CD8-positive, alpha-beta memory T cell (primary cell): ENCODE measurements around the gene KIFC3. TPM values are rescaled to one million over a fixed set of nuclear protein-coding genes. Genes with fewer than 3 reads are reported as not detected.
A peak's percentile ranks its signal among the peaks of the same experiment; 100 is the strongest.

Experiments
- CTCF ChIA-PET: fragments of 350-600 bp; sonication (Branson Sonifier 250); formaldehyde crosslinking; loops from one replicate; lab custom pipeline; 2021; ENCODE audit warnings: antibody characterized with exemption; lab: Charles Lee
- POLR2A ChIA-PET: fragments of 350-600 bp; sonication (Branson Sonifier 250); formaldehyde crosslinking; loops from one replicate; lab custom pipeline; 2021; ENCODE audit warnings: antibody characterized with exemption; lab: Charles Lee
- DNase-seq, 5 donors: peaks; one replicate each; pipeline versions ENCODE4 v3.0.0 to v3.0.0-alpha.2; 2020 to 2022; ENCODE audit warnings: mixed read lengths in 1 of 5
- H3K27ac ChIP-seq: one replicate; pipeline ENCODE4 v1.7.0; 2013; ENCODE audit warnings: low read depth, mild to moderate bottlenecking, low read length, moderate library complexity
- H3K27me3 ChIP-seq: 2 replicates; pipeline ENCODE4 v1.7.0; 2013; ENCODE audit warnings: low read length, mild to moderate bottlenecking; ENCODE audit not compliant: insufficient read depth, poor library complexity, severe bottlenecking
- H3K36me3 ChIP-seq: 2 replicates; pipeline ENCODE4 v1.7.0; 2013; ENCODE audit warnings: mild to moderate bottlenecking, low read length, moderate library complexity; ENCODE audit not compliant: insufficient read depth
- H3K4me1 ChIP-seq: 2 replicates; pipeline ENCODE4 v1.7.0; 2013; ENCODE audit warnings: mild to moderate bottlenecking, low read length, moderate library complexity; ENCODE audit not compliant: insufficient read depth
- H3K4me3 ChIP-seq: 2 replicates; pipeline ENCODE4 v1.7.0; 2013; ENCODE audit warnings: mild to moderate bottlenecking, low read length
- H3K9me3 ChIP-seq: 2 replicates; pipeline ENCODE4 v1.7.0; 2013; ENCODE audit warnings: mild to moderate bottlenecking, low read length
- H3K27ac Mint-ChIP-seq, 8 donors: one replicate each; pipeline ENCODE4 v1.8.0; 2020 to 2021; ENCODE audit warnings: mixed read lengths in 8 of 8, mild to moderate bottlenecking in 6 of 8, inconsistent platforms in 3 of 8, moderate library complexity in 3 of 8
- H3K27me3 Mint-ChIP-seq, 2 donors: one replicate each; pipeline ENCODE4 v1.8.0; 2020 to 2021; ENCODE audit warnings: mixed read lengths in 2 of 2, mild to moderate bottlenecking in 1 of 2, moderate library complexity in 1 of 2
- H3K36me3 Mint-ChIP-seq, 3 donors: one replicate each; pipeline ENCODE4 v1.8.0; 2020 to 2021; ENCODE audit warnings: mixed read lengths in 3 of 3, inconsistent platforms in 1 of 3, mild to moderate bottlenecking in 1 of 3
- H3K4me1 Mint-ChIP-seq, 3 donors: one replicate each; pipeline ENCODE4 v1.8.0; 2020 to 2021; ENCODE audit warnings: mixed read lengths in 3 of 3, inconsistent platforms in 1 of 3, mild to moderate bottlenecking in 1 of 3
- H3K4me3 Mint-ChIP-seq, 7 donors: one replicate each; pipeline ENCODE4 v1.8.0; 2020 to 2021; ENCODE audit warnings: mixed read lengths in 7 of 7, mild to moderate bottlenecking in 6 of 7, moderate library complexity in 4 of 7, inconsistent platforms in 2 of 7
- H3K9me3 Mint-ChIP-seq, 5 donors: one replicate each; pipeline ENCODE4 v1.8.0; 2020 to 2022; ENCODE audit warnings: mixed read lengths in 5 of 5, mild to moderate bottlenecking in 3 of 5, moderate library complexity in 2 of 5, inconsistent platforms in 1 of 5
- polyA plus RNA-seq: library from polyadenylated mRNA; unstranded; fragments of 300-500 nt; fragmentation: Illumina TruSeq; gene quantifications from one replicate; pipeline ENCODE4 v1.2.3, GENCODE V29; 2021
- total RNA-seq, 2 experiments: library from RNA; stranded (reverse); gene quantifications; one replicate each; pipeline ENCODE4 v1.2.3, GENCODE V29; 2021

The KIFC3 gene
- total and polyA plus RNA-seq, 3 experiments from 2014 or later: 0.82 to 3.2 (median 2.9) TPM

GRCh38 chr16:57805176-57805575 is 2.9 kb upstream of the KIFC3 start:
- Histone ChIP-seq H3K27ac (no peak overlapping the region), H3K9me3 (no peaks in the 10 kb centered on the region), H3K4me3 (no peak overlapping the region), H3K36me3 (no peaks in the 10 kb centered on the region), H3K27me3 (no peaks in the 10 kb centered on the region), H3K4me1 (peaks cover 35% of the 10 kb centered on the region)
- ChIA-PET CTCF (no interaction called here), POLR2A (no interaction called here)
- H3K27ac Mint-ChIP-seq: peak overlapping the region in 1 of 8 donors; percentile 35
- H3K36me3 Mint-ChIP-seq: peaks cover 0 to 2% (median 1%) of the 10 kb centered on the region in 3 donors
- peaks cover 35 to 50% (median 44%) of the 10 kb centered on the region in 3 donors for H3K4me1 Mint-ChIP-seq
- DNase-seq: peak in 1 of 5 donors; percentile 27
- peaks cover 14 to 15% of the 10 kb centered on the region in 2 donors for H3K27me3 Mint-ChIP-seq
- H3K4me3 Mint-ChIP-seq: no peak overlapping the region
- peaks cover 0 to 2% (median 0%) of the 10 kb centered on the region in 5 donors for H3K9me3 Mint-ChIP-seq

GRCh38 chr16:57804111-57804837 is 2.0 kb upstream of the KIFC3 start:
- CTCF ChIA-PET: no interaction called here
- Histone ChIP-seq H3K27me3 (no peaks in the 10 kb centered on the region), H3K4me1 (peaks cover 33% of the 10 kb centered on the region), H3K27ac (no peak overlapping the region), H3K4me3 (no peak overlapping the region), H3K9me3 (no peaks in the 10 kb centered on the region), H3K36me3 (no peaks in the 10 kb centered on the region)
- POLR2A ChIA-PET: interaction anchor here (0.7 kb wide), 1 partner anchor 54 kb away, joined by 4 read pairs; no protein-coding TSS in a partner anchor
- DNase-seq: no peak
- no peak overlapping the region for H3K4me3 Mint-ChIP-seq
- H3K27me3 Mint-ChIP-seq: peaks cover 14 to 15% of the 10 kb centered on the region in 2 donors
- peaks cover 0 to 2% (median 0%) of the 10 kb centered on the region in 5 donors for H3K9me3 Mint-ChIP-seq
- H3K4me1 Mint-ChIP-seq: peaks cover 34 to 50% (median 44%) of the 10 kb centered on the region in 3 donors
- peaks cover 0 to 2% (median 1%) of the 10 kb centered on the region in 3 donors for H3K36me3 Mint-ChIP-seq
- peak overlapping the region in 1 of 8 donors; percentile 35 for H3K27ac Mint-ChIP-seq

- Histone ChIP-seq H3K27ac (peak overlapping the region; percentile 61), H3K4me1 (peaks cover 29% of the 10 kb centered on the region), H3K4me3 (no peak overlapping the region), H3K27me3 (no peaks in the 10 kb centered on the region), H3K36me3 (no peaks in the 10 kb centered on the region), H3K9me3 (no peaks in the 10 kb centered on the region)
- ChIA-PET CTCF (no interaction called here), POLR2A (no interaction called here)
- peak overlapping the region in 7 of 8 donors; percentile 78 to 95 (median 92) for H3K27ac Mint-ChIP-seq
- DNase-seq: peak in 1 of 5 donors; percentile 31
- peak overlapping the region; percentile 72 to 97 (median 90) for H3K4me3 Mint-ChIP-seq
- H3K36me3 Mint-ChIP-seq: peaks cover 0 to 2% (median 1%) of the 10 kb centered on the region in 3 donors
- H3K9me3 Mint-ChIP-seq: peaks cover 0 to 2% (median 0%) of the 10 kb centered on the region in 5 donors
- peaks cover 35 to 50% (median 46%) of the 10 kb centered on the region in 3 donors for H3K4me1 Mint-ChIP-seq
- peaks cover 13 to 15% of the 10 kb centered on the region in 2 donors for H3K27me3 Mint-ChIP-seq
Measured at GRCh38 chr16:57803134-57803990, 1.1 kb upstream of the KIFC3 start.

- no peaks in the 10 kb centered on the region for H3K27me3 ChIP-seq
- H3K36me3 ChIP-seq: no peaks in the 10 kb centered on the region
- H3K4me1 ChIP-seq: peaks cover 22% of the 10 kb centered on the region
- Mint-ChIP-seq H3K4me1 (peaks cover 29 to 39% (median 37%) of the 10 kb centered on the region in 3 donors), H3K9me3 (peaks cover 0 to 2% (median 0%) of the 10 kb centered on the region in 5 donors), H3K27ac (peak overlapping the region in 3 of 8 donors; percentile 46 to 80 (median 47)), H3K4me3 (peak overlapping the region in 6 of 7 donors; percentile 22 to 59 (median 52)), H3K27me3 (peaks cover 11 to 15% of the 10 kb centered on the region in 2 donors), H3K36me3 (peaks cover 0 to 2% (median 1%) of the 10 kb centered on the region in 3 donors)
- peak overlapping the region; percentile 79 for H3K27ac ChIP-seq
- no peaks in the 10 kb centered on the region for H3K9me3 ChIP-seq
- DNase-seq: no peak
- ChIA-PET CTCF (no interaction called here), POLR2A (interaction anchor here (1.8 kb wide), 1 partner anchor 9 kb away, joined by 6 read pairs; no protein-coding TSS in a partner anchor)
- H3K4me3 ChIP-seq: no peak overlapping the region
Measured at GRCh38 chr16:57801809-57802340, 416 bp downstream of the KIFC3 start.

- Mint-ChIP-seq H3K27me3 (peaks cover 10% of the 10 kb centered on the region in 2 donors), H3K4me1 (peaks cover 29 to 39% (median 37%) of the 10 kb centered on the region in 3 donors), H3K27ac (peak overlapping the region in 7 of 8 donors; percentile 13 to 93 (median 65)), H3K9me3 (peaks cover 0 to 2% (median 0%) of the 10 kb centered on the region in 5 donors), H3K36me3 (peaks cover 0 to 2% (median 1%) of the 10 kb centered on the region in 3 donors), H3K4me3 (peak overlapping the region; percentile 22 to 78 (median 57))
- Histone ChIP-seq H3K4me1 (peaks cover 22% of the 10 kb centered on the region), H3K36me3 (no peaks in the 10 kb centered on the region), H3K4me3 (no peak overlapping the region), H3K27me3 (no peaks in the 10 kb centered on the region), H3K27ac (peak overlapping the region; percentile 79), H3K9me3 (no peaks in the 10 kb centered on the region)
- DNase-seq: no peak
- ChIA-PET CTCF (interaction anchor here (2.7 kb wide), 1 partner anchor 9 kb away, joined by 19 read pairs; no protein-coding TSS in a partner anchor), POLR2A (interaction anchor here (1.8 kb wide), 1 partner anchor 9 kb away, joined by 6 read pairs; no protein-coding TSS in a partner anchor)
Measured at GRCh38 chr16:57801098-57801808, 1.0 kb downstream of the KIFC3 start.

- Histone ChIP-seq H3K4me1 (peaks cover 22% of the 10 kb centered on the region), H3K36me3 (no peaks in the 10 kb centered on the region), H3K27ac (peak overlapping the region; percentile 79), H3K27me3 (no peaks in the 10 kb centered on the region), H3K9me3 (no peaks in the 10 kb centered on the region), H3K4me3 (no peak overlapping the region)
- ChIA-PET CTCF (interaction anchor here (0.9 to 2.7 kb wide), 2 partner anchors 10 to 13 kb away, joined by 3 to 19 read pairs; no protein-coding TSS in a partner anchor), POLR2A (interaction anchor here (1.0 kb wide), 1 partner anchor 14 kb away, joined by 3 read pairs; no protein-coding TSS in a partner anchor)
- peaks cover 0 to 2% (median 1%) of the 10 kb centered on the region in 3 donors for H3K36me3 Mint-ChIP-seq
- peak overlapping the region; percentile 8 to 93 (median 66) for H3K27ac Mint-ChIP-seq
- no peak for DNase-seq
- peaks cover 0 to 2% (median 0%) of the 10 kb centered on the region in 5 donors for H3K9me3 Mint-ChIP-seq
- peaks cover 29 to 41% (median 37%) of the 10 kb centered on the region in 3 donors for H3K4me1 Mint-ChIP-seq
- peaks cover 5 to 6% of the 10 kb centered on the region in 2 donors for H3K27me3 Mint-ChIP-seq
- peak overlapping the region in 6 of 7 donors; percentile 2 to 59 (median 33) for H3K4me3 Mint-ChIP-seq
Measured at GRCh38 chr16:57800200-57801097, 1.8 kb downstream of the KIFC3 start.
